ENCODE data around the gene MDM4.
A peak's percentile ranks its signal among the peaks of the same experiment; 100 is the strongest.
"Not testable (repeated sequence)": the region's sequence is repeated elsewhere in the genome, so short reads cannot be mapped to it uniquely, and the experiment has no call there.

Gene MDM4, protein sequence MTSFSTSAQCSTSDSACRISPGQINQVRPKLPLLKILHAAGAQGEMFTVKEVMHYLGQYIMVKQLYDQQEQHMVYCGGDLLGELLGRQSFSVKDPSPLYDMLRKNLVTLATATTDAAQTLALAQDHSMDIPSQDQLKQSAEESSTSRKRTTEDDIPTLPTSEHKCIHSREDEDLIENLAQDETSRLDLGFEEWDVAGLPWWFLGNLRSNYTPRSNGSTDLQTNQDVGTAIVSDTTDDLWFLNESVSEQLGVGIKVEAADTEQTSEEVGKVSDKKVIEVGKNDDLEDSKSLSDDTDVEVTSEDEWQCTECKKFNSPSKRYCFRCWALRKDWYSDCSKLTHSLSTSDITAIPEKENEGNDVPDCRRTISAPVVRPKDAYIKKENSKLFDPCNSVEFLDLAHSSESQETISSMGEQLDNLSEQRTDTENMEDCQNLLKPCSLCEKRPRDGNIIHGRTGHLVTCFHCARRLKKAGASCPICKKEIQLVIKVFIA

DNA sequence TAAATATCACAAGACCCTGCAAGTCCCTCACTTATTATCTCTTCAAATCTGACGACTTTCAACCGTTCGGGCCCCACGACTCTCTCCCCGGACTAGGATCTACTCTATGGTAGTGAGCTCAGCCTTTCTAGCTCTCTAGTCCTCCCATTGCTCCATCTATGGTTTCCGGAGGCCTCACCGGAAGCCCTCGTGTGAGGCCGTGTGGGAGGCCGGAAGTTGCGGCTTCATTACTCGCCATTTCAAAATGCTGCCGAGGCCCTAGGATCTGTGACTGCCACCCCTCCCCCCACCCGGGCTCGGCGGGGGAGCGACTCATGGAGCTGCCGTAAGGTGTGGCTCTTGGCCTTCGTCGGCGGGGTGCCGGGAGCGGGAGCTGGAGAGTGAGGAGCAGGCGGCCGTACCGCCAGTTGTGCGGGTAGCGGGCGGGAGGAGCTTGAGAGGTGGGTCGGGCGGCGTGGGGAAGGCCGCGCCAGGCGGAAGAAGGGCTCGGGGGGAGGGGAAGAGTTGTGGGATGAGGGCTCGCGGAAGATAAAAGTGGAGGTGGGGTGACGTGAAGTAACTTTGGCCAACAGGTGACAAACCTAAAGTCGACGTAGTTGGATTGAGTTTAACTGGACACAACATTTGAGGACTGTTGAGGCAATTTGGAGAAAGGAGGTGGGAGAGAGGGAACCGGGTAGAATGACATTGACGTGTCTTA lies at the start of gene MDM4:
Gene MDM4, plus strand, starts transcription at position 227 of the 700 bp plus-strand sequence. CDS start 9,113 bp downstream, outside the sequence.
- peak; percentile 90 for DNase-seq (ENCODE audit: low read depth)

DNA sequence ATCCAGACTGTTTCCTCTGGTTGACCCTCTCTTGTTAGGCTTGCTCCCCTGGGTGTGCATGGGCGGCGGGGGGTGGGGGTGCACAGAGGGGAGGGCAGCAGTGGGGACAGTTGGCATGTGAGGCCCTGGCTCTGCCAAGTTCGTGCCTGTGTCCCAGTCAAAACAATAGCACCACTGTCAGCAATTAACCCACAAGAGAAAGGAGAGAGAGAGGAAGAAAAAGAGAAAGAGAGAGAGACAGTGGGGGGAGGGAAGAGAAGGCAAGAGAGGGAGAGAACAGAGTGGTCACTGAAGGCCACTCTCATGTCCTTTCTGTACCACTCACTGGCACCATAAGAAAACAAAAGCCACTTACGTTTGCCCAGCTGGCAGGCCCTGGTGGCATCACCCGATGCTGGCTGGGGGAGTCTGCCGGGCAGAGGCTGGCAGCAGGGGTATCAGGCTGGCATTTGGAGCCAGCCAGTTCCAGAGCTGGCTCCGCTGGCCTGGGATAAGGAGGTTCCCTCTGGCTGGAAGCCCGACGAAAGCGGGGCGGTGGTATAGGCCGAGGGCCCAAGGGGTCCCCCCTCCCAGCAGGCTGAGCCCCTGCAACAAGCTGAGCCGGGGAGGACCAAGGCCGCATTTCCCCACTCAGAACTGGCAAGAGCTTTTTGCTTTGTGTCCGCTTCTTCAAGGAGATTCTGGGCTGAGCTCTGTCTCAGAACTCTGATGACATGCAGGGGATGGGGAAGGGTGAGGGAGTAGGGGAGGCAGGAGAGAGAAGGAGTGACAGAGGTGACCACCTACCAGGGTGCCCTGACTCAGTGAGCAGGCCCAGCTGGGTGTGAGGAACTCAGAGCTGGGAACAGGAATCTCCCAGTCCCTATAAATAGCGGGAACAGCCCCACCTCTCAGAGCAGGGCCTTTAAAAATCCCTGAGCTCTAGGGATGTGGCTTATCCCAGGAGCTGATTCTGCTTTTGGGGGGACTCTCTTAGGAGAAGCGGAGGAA lies 49.5 kb upstream of the MDM4 start:
- DNase-seq (ENCODE audit: low read depth), result no peak

DNA sequence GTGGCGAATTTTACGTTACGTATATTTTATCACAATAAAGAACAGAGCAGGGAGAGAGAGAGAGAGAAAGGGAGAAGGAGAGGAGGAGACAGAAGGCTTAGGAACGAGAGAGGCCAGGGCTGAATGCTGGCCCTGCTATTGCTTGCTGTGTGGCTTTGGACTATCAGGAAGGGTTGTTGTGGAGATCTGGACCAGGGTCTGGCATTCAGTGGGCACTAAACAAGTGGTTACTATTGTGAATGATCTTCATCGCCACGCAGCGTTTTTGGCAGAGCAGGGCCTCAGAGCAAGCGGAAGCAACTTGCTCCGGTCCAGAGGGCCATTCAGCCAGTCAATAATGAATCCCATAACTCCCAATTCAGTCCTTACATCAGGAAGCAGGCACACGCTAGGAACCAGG lies 48.0 kb upstream of the MDM4 start:
- no peak for DNase-seq (ENCODE audit: low read depth)

DNA sequence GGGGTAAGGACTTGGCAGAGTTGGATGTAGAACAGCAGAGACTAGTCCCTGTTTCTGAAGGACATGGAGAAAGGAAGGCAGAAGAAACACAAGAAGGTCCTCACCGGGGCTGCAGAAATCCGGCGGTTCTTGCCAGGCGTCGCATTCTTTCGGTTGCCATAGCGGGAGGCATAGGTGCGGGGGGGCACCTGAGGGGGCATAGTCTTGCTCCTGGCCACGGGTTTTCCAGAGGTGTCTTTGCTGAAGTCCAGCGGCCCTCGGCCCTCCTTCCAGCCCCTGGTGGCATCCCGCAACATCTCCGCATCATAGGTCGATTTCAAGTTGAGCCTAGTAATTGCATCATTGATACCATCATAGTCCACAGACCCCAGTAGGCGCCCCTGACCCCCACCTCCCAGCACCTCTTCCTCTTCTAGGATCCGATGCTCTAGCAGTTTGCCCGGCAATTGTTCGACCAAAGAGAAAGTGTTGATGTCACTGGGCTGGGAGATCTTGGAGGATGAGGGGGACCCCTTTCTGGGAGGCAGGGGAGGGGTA lies 47.4 kb upstream of the MDM4 start:
- no peak for DNase-seq (ENCODE audit: low read depth)

DNA sequence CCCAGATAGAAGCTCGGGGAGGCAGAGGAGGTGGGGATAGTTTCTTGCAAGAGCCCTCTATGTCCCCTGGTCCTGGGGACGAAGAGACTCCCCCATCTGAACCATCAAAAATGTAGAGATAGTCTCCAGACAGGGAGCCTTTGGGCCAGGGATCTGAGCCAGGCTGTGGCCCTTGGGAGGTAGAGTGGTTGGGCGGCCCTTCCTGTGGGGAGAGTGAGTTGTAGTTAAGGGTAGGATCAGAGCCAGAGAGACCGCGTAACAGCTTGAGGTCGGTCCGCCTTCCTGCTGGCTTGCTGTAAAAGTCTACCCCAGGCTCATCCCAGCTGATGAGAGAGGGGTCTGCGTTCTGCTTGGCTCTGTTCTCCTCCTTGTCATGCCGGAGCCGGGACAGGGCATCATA lies 46.9 kb upstream of the MDM4 start:
- no peak for DNase-seq (ENCODE audit: low read depth)

DNA sequence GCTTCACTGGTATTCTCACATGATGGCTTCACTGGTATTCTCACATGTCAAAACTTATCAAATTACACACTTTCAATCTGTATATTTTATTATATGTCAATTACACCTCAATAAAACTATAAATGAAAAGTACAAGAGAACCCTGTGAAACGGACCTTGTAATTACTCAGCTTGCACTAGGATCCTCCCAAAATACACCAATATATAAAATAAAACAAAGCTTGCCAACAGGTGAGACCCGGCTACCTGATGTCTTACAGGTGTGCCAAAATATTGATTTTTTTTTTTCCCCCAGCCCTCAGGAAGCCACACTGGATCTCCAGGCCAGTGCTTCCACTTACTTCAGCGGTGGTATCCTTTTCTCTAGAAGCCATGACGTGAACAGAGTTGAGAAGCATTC lies 44.5 kb upstream of the MDM4 start:
- no peak for DNase-seq (ENCODE audit: low read depth)

DNA sequence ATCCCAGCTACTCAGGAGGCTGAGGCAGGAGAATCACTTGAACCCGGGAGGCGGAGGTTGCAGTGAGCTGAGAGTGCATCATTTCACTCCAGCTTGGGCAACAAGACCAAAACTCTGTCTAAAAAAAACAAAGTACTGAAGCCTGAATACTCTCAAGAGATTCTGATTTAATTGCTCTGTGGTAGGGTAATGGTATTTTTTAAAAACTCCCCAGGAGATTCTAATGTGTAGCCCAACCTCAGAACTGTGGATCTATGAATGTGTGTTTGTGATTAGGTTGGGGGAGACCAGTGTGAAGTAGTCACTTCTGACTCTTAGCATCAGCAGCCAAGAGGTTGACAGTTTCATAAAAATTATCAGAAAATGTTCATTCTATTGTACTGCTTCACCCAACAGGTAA lies 43.5 kb upstream of the MDM4 start:
- DNase-seq (ENCODE audit: low read depth), result no peak

DNA sequence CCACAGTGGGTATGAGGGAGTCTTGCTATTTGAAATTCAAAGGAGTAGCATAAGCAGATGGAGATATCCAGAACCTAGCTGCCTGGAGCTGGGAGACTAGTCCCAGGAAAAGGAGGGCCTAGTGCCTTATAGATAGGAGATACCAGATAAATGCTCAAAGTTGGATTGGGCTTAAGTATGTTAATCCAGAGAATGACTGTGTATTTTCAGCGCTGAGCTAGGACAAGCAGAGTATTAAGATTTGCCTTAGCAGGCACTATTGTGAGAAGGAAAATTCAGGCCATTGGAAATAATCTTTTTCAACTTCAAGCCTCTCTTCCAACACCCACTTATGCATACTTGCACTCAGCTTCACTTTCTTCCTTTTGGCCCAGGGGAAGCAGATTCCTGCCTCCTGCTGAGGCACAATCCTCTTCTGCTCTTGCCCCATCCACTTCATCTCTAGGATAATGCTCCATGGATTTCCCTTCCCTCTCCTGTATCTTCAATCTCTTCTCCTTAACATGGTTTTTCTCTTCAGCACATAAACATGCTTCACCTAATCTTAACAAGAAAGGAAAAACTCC lies 42.7 kb upstream of the MDM4 start:
- DNase-seq (ENCODE audit: low read depth), result no peak

DNA sequence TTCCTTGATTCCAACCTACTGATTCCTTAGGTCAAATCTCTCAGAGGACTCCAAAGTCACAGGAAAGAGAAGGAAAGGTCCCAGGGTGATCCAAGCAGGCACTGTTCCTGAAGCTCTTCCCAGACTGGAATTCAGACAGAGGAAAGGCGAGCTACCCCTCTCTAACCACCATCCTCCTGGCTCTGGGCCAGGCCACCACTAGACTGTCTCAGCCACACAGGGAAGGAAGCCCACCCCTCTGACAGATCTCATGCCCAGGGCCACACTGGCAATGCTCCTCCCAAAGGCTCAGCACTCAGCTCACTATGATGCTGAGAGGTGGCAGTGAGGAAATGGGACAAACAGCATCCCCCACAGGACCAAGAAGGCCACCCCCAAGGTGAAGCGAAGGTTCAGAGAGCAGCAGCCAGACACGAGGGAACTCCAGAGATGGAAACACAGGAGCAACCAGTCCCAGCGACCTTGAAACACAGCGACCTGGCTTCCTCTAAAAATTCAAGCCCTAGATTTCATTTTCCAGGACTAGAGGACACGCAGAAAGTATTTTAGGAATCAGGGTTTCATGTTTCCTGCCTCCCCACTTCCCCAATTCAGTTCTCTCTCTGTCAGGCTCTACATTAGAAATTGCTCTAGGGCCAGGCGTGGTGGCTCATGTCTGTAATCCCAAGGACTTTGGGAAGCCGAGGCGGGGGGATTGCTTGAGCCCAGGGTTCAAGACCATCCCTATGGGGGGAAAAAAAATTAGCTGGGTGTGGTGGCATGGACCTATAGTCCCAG lies 40.4 kb upstream of the MDM4 start:
- no peak for DNase-seq (ENCODE audit: low read depth)

DNA sequence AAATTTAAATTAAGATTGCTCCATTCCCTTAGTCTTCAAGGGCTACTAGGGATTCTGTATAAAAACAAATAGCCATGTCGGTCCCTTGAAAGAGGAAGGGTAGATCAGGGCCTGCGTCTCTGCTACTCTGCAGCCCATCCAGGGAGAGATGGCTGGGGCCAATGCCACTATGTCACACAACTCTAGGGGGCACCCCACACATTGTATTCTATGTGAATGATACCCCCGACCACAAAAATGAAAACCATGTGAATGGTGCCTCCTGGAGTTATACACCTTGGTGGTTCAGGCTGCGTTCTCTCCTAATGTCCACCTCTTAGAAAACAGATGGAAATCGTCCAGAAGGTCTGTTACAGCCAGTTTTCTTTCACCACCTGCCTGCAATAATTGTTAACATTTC lies 39.6 kb upstream of the MDM4 start:
- DNase-seq (ENCODE audit: low read depth), result no peak

DNA sequence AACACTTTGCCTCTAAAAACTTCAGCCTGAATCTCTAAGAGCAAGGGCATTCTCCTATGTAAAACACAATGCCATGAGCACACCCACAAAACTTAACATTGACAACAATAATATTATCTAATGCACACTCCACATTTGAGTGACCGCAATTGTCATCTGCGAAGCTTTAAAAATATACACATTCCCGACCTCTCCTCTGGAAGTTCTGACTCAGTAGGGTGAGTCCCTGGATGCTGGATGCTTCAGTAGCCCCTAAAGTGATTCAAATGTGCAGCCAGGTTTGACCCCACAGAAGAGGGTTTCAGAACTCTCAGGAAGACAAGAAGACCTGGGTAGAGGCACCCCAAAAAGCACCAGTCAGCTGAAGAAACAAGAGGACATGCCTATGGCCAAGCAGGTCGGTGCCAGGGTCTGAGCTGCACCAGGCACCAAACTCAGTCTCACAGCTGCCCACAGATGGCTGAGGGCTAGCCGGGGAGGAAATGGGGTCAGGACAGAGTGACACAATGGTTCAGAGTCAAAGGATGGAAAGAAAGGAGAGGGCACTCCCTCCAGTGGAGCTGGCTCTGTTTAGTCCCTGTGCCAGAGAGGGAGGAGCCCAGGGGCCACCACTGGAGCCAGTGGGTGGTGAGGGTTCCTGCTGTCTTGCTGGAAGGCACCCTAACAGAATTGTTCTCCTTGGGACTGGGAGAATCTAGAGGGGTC lies 39.0 kb upstream of the MDM4 start:
- no peak for DNase-seq (ENCODE audit: low read depth)

DNA sequence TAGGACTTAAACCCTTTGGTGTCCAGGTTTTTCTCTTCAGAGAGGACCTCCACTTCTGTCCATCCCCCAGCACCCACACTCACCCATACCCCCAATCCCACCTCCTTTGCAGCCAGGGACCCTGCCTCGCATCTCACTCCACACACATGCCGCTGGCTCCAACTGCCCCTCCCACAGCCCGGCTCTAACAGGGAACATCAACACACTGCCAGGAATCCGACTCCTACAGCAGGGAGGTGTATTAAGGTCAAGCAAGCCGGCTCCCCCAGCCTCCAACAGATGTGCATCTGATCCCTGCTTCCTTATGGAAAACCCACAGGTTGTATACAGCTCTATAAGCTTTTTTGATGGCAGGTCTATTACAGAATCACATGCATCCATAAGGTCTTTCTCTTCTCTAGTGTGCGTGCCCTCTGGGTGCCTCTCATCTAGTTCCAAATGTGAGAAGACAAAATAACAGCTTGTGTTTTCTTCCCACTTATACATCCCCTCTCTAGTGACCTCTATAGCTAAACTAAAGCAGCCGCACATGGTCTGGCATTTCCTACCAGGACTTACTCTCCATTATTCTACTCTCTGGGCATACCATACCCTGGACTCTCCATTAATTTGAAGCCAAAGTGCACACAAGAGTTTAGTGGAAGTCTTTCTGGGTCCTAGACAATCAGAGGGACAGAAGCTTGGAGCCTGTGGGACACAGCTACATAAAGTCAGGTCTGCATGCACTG lies 37.9 kb upstream of the MDM4 start:
- no peak for DNase-seq (ENCODE audit: low read depth)

DNA sequence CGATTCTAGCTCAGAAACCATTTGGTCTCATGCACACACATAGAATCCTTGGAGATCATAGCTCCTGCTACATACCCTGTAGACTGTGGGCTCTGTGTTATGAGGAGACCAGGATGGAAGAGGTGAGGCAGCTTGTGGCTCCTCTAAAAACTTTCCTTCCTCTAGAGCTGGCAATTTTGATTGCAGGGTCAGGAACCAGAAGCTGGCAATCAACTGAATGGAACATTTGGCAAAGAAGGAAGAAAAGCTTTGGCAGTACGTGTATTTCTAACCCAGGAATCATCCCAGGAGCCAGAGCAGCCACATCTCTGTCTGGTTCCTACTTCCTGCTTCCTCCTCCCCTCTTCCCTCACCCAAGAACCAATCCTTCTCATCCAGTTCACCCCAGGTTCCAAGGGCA lies 37.3 kb upstream of the MDM4 start:
- no peak for DNase-seq (ENCODE audit: low read depth)

DNA sequence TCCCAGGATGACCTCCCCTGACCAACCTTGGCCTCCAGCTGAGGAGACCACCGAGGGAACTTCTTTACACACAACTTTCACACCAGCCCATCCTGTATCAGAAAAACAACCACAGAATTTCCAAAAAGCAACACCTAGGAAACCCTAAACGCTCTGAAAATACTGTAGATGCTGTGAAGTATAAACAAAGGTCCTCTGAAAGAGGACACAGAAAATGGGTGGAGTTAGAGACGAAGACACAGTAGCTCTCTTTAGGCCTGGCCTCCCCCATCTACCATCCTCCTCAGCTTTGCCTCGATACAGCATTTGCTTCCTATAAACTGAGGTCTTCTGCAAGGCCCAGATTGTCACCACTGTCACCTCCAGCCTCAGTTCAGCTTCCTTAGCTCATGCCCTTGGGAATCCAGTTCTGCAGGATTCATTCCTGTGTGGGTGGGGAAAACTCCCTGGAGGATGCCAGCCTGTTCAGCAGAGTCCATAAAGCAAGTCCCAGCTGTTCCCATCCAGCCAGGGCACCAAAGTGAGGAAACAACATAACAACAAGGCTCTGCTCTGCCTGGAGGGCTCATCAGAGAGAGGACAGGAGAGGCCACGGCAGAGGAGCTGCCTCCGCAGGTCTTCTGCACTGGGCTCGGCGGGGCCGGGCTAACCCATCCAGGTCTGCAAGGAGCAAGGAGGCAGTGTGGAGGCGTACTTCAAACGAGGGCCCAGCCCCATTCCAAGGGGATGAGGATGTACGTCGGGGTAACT lies 36.6 kb upstream of the MDM4 start:
- DNase-seq (ENCODE audit: low read depth), result no peak

DNA sequence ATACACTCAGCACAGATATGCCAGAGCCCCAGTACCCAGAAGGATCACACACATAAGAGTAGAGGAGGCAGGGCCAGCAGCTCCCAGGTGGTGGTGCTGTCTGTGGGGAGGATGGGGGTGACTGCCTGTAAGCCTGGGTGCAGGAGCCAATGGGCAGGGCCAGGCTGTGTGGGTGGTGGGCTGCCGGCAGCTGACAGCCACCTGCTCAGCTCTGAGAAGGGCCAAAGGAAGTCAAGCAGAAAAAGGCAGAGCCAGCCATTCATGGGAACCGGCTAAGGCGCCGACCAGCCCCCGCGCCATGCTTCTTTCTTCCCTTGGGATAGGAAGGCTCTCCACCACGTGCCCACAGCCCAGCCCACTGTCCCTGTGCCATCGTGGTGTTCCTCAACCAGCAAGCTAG lies 35.7 kb upstream of the MDM4 start:
- no peak for DNase-seq (ENCODE audit: low read depth)

DNA sequence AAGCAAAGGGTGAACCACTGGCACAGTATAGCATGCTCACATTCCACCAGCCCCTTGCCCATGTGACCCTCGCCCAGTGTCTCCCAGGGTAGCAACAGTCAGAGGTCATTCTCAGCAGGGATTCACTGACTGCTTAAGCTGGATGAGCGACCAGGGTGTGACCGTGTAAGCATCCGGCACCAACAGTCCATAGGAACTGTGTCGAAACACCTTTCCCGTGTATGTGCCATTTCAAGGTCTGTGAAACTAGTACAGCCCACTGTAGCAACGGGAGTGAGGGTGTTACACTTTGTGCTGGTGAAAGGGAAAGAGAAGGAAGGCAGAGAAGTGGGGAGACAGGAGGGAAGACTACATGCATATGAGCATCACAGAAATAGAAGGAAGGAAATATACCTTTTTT lies 32.4 kb upstream of the MDM4 start:
- DNase-seq (ENCODE audit: low read depth), result no peak

DNA sequence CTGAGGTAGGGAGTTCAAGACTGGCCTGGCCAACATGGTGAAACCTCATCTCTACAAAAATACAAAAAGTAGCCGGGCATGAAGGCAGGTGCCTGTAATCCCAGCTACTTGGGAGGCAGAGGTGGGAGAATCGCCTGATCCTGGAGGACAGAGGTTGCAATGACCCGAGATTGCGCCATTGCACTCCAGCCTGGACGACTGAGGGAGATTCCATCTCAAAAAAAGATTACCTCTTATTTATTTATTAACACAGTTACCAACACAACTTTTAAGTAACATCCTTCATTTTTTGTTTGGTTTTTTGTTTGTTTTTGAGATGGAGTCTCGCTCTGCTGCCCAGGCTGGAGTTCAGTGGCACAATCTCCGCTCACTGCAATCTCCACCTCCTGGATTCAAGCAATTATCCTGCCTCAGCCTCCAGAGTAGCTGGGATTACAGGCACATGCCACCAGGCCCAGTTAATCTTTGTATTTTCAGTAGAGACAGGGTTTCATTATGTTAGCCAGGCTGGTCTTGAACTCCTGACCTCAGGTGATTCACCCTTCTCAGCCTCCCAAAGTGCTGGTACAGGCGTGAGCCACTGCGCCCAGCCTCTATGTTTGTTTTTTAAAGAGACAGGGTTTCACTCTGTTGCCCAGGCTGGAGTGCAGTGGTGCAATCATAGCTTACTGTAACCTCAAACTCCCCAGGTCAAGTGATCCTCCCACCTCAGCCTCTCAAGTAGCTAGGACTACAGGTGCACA lies 29.5 kb upstream of the MDM4 start:
- DNase-seq (ENCODE audit: low read depth), result not testable (repeated sequence)

DNA sequence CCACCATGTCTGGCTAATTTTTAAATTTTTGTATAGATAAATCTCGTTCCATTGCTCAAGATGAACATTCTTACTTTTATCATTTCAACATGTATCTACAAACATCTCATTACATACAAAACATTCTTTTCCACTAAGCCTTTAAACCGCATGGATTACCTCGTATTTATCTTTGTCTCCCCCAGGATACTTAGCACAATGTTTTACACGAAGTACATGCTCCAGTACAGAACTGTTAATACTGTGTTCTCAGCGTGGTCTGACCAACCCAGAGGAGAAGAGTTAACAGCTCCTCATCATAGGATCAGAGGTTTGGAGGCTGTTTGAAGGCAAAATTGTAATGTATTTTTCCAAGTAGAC lies 29.0 kb upstream of the MDM4 start:
- DNase-seq (ENCODE audit: low read depth), result no peak
